Activated naive CD8-positive, alpha-beta T cell treated with anti-CD3 and anti-CD28 coated beads, Interleukin-2, amount 10 ng/mL, durations not matched to agents 7 days and 5 days (primary cell): ENCODE results near the gene AQP9. TPM values are rescaled to one million over a fixed set of nuclear protein-coding genes. Genes with fewer than 3 reads are reported as not detected.

Source experiments
- ATAC-seq: fragments of 150-1000 bp; cut with Tn5 transposase; one replicate; pipeline ENCODE4 v1.10.0; 2021; ENCODE audit warnings: low read depth, moderate library complexity
- POLR2A ChIA-PET: fragments of 350-600 bp; sonication (Branson Sonifier 250); formaldehyde crosslinking; loops from one replicate; lab custom pipeline; 2021; ENCODE audit warnings: antibody characterized with exemption; lab: Charles Lee
- DNase-seq: peaks from one replicate; pipeline ENCODE4 v3.0.0; 2021
- H3K27ac Mint-ChIP-seq: one replicate; pipeline ENCODE4 v1.8.0; 2022; ENCODE audit warnings: mild to moderate bottlenecking, mixed read lengths
- H3K27me3 Mint-ChIP-seq: one replicate; pipeline ENCODE4 v1.8.0; 2022; ENCODE audit warnings: mild to moderate bottlenecking, moderate library complexity, mixed read lengths
- H3K36me3 Mint-ChIP-seq: one replicate; pipeline ENCODE4 v1.8.0; 2021; ENCODE audit warnings: mild to moderate bottlenecking, mixed read lengths
- H3K4me1 Mint-ChIP-seq: one replicate; pipeline ENCODE4 v1.8.0; 2021; ENCODE audit warnings: mixed read lengths
- H3K4me3 Mint-ChIP-seq: one replicate; pipeline ENCODE4 v1.8.0; 2022; ENCODE audit warnings: mild to moderate bottlenecking, moderate library complexity, mixed read lengths
- H3K9me3 Mint-ChIP-seq: one replicate; pipeline ENCODE4 v1.8.0; 2021; ENCODE audit warnings: mixed read lengths
- total RNA-seq, 2 experiments: library from RNA; stranded (reverse); gene quantifications; one replicate each; pipeline ENCODE4 v1.2.3, GENCODE V29; 2021

The AQP9 gene
- total RNA-seq, 2 experiments from 2014 or later: 0.20 to 0.30 TPM

DNA sequence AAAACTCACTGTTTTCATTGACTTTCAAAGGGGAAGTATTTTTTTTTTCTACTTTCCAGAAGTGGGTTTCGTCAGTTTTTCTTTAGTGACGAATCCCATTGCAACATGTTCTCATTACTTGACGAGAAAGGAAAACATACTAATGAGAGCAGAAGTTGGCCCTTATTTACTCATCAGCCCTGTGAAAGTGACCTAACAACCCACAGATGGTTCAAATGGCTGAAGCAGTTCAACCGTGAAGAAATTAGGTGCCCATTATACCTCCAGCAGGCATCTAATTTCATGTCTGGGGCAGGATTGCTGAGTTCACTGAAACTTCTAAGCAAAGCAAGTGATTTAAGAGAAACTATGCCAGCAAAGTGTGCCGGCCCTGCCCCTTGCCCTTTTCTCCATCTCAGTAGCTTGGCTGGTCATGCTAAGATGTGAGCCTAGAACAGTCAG lies 9.0 kb downstream of the AQP9 start:
- H3K36me3 Mint-ChIP-seq: no peaks in the 10 kb centered on the region
- peaks cover 1% of the 10 kb centered on the region for H3K4me1 Mint-ChIP-seq
- H3K9me3 Mint-ChIP-seq: no peaks in the 10 kb centered on the region
- no peak overlapping the region for H3K27ac Mint-ChIP-seq
- DNase-seq (no peak), ATAC-seq (no peak)
- no peak overlapping the region for H3K4me3 Mint-ChIP-seq
- H3K27me3 Mint-ChIP-seq: peaks cover 15% of the 10 kb centered on the region
- POLR2A ChIA-PET: no interaction called here

DNA sequence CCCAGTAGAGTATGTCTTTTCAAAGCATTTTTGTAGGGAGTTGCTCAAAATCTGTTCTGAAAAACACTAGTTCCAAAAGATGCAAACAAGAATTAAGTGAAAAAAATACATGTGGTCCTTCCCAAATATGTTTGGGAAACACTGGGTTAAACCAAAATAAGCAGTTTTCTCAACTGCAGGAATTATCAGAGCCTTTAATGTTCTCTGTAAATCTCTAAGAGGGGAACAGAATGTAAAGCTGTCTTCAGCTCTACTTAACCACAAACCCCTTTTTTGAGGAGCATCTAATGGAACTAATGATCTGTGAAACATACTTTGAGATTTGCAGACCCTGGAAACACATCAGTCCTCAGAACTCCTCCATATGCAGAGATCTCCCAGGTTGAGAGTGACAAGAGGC lies 9.9 kb downstream of the AQP9 start:
- Mint-ChIP-seq H3K27me3 (peaks cover 15% of the 10 kb centered on the region), H3K4me1 (peaks cover 1% of the 10 kb centered on the region), H3K36me3 (no peaks in the 10 kb centered on the region), H3K4me3 (no peak overlapping the region), H3K9me3 (no peaks in the 10 kb centered on the region), H3K27ac (no peak overlapping the region)
- DNase-seq: no peak
- no peak for ATAC-seq
- POLR2A ChIA-PET: no interaction called here

DNA sequence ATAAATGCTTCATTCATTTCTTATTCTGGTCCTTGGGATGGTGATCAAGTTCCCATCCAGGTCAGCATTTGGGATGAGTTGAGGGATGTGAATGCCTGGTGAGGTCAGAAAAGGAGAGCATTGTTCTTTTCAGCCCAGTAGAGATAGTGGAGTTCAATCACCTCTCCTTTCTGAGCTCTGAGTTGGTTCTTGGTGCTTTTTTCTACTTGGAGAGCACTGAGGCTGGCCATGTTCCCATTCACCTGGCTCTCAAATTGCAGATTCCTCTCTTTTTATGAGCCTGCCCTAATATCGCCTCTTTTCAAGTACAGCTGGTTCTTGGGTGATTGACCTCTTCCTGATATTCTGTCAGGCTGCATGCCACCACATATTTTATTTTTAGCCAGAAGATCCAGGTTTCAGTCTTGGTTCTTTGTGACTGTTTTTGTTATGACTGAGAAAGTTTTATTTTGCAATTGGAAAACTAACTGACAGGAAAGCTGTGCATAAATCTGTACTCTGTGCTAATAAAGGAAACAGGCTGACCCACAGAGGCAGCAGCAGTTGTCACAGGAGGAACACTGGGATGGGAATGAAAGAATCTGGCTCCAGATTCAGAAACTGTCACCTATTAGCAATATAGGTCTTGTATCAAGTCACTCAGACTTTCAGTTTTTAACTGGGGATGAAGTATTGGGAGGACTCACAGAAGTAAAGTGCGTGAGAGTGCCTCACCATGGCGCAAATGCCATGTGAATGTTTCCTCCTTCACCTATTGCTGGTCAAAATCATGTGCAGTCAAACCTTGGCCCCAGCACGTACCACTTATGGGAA lies 10.7 kb downstream of the AQP9 start:
- H3K4me3 Mint-ChIP-seq: no peak overlapping the region
- DNase-seq (no peak), ATAC-seq (no peak)
- peaks cover 1% of the 10 kb centered on the region for H3K4me1 Mint-ChIP-seq
- no peaks in the 10 kb centered on the region for H3K9me3 Mint-ChIP-seq
- H3K27me3 Mint-ChIP-seq: peaks cover 12% of the 10 kb centered on the region
- POLR2A ChIA-PET: no interaction called here
- H3K36me3 Mint-ChIP-seq: no peaks in the 10 kb centered on the region
- no peak overlapping the region for H3K27ac Mint-ChIP-seq

DNA sequence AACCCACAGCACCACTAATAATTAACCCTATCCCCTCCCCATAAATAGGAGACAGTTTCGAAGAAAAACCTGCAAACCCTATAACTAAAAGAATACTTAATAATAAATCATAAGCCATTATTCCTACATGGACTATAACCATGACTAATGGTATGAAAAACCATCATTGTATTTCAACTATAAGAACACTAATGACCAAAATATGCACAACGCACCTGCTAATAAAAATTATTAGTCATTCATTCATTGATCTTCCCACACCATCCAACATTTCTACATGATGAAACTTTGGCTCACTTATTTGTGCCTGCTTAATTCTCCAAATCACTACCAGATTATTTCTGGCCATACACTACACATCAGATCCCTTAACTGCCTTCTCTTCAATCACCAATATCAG lies 16.6 kb downstream of the AQP9 start:
- no peak for DNase-seq
- Mint-ChIP-seq H3K27me3 (peaks cover 7% of the 10 kb centered on the region), H3K4me1 (no peaks in the 10 kb centered on the region), H3K36me3 (no peaks in the 10 kb centered on the region), H3K9me3 (no peaks in the 10 kb centered on the region), H3K4me3 (no peak overlapping the region), H3K27ac (no peak overlapping the region)
- no peak for ATAC-seq
- POLR2A ChIA-PET: no interaction called here

DNA sequence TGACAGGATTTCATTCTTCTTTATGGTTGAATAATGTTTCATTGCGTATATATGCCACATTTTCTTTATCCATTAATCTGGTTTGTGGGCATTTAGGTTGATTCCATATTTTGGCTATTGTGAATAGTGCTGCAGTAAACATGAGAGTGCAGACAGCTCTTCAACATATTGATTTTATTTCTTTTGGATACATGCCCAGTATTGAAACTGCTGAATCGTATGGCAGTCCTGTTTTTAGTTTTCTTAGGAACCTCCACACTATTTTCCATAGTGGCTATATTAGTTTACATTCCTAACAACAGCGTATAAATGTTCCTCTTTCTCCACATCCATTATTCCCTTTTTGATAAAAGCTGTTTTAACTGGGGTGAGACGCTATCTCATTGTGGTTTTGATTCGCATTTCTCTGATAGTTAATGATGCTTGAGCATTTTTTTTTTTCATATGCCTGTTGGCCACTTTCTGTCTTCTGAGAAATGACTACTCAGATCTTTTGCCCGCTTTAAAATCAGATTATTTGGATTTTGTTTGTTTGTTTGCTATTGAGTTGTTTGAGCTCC lies 21.7 kb downstream of the AQP9 start:
- ATAC-seq (no peak), DNase-seq (no peak)
- Mint-ChIP-seq H3K36me3 (no peaks in the 10 kb centered on the region), H3K4me3 (no peak overlapping the region), H3K9me3 (no peaks in the 10 kb centered on the region), H3K4me1 (no peaks in the 10 kb centered on the region), H3K27me3 (peaks cover 38% of the 10 kb centered on the region), H3K27ac (no peak overlapping the region)
- POLR2A ChIA-PET: interaction anchor here (0.7 kb wide), 1 partner anchor 21 kb away, joined by 3 read pairs; no protein-coding TSS in a partner anchor

DNA sequence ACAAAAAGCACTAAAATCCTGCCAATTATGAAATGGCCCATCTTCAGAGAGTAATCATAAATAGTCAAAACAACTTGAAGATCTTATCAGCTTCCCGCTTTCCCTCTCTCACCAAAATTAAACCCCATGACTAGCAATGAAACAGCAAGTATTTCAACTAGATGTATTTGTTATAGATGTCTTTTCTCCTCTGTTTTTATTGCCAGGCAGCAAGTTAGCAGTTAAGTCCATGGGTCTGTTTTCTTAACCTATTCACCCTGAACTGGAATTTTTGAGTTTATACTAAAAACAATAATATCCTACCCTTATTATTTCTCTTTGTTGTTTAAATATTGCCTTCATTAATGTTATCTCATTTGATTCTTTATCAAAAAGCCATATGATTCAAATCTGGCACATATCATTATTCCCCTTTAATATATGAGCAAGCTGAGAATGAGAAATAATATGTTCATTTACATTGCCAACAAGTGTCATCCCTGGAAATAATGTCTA lies 23.3 kb downstream of the AQP9 start:
- ATAC-seq (no peak), DNase-seq (no peak)
- Mint-ChIP-seq H3K36me3 (no peaks in the 10 kb centered on the region), H3K9me3 (no peaks in the 10 kb centered on the region), H3K4me3 (no peak overlapping the region), H3K27me3 (peaks cover 46% of the 10 kb centered on the region), H3K4me1 (no peaks in the 10 kb centered on the region), H3K27ac (no peak overlapping the region)
- POLR2A ChIA-PET: no interaction called here

DNA sequence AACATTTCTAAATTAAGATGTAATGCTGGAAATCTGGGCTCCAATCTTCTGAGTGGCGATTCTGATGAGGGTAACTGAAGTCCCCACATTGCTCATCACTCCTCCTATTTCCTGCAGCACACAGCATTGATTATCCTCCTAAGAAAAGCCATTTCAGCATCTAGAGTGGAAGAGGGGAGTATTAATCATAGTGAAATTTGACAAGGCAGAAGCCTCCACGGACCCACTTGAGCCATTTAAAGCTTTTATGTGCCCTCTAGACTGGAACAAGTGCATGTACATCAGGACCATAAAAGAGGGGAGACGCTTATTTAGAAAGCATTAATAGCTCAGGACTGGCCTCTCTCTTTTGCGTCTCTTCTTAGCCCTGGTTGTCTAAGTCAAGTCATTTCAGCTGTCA lies 25.8 kb downstream of the AQP9 start:
- H3K4me1 Mint-ChIP-seq: no peaks in the 10 kb centered on the region
- H3K4me3 Mint-ChIP-seq: no peak overlapping the region
- DNase-seq (no peak), ATAC-seq (no peak)
- POLR2A ChIA-PET: no interaction called here
- no peak overlapping the region for H3K27ac Mint-ChIP-seq
- H3K36me3 Mint-ChIP-seq: no peaks in the 10 kb centered on the region
- H3K9me3 Mint-ChIP-seq: no peaks in the 10 kb centered on the region
- peaks cover 56% of the 10 kb centered on the region for H3K27me3 Mint-ChIP-seq

DNA sequence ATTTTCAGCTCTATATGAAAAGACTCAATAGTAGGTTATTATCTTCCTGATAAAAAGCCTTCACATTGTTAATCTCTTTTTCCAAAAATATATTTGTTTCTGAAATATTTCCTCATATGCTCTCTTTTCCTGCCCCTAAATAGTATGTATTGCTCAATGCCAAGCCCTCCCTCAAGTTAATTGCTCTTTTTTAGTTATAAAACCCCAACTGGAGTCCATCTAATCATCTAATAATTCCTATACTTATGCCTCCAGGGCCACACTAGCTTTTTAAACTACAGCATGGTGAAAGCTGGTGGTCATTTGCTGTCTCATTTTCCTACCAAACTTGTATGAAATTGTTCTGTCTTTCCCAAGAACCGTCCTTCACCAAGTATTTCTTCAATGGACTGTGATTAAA lies 26.7 kb downstream of the AQP9 start:
- no peak for DNase-seq
- peaks cover 47% of the 10 kb centered on the region for H3K27me3 Mint-ChIP-seq
- no peak for ATAC-seq
- no peaks in the 10 kb centered on the region for H3K9me3 Mint-ChIP-seq
- no peak overlapping the region for H3K27ac Mint-ChIP-seq
- POLR2A ChIA-PET: no interaction called here
- no peaks in the 10 kb centered on the region for H3K36me3 Mint-ChIP-seq
- no peak overlapping the region for H3K4me3 Mint-ChIP-seq
- no peaks in the 10 kb centered on the region for H3K4me1 Mint-ChIP-seq

DNA sequence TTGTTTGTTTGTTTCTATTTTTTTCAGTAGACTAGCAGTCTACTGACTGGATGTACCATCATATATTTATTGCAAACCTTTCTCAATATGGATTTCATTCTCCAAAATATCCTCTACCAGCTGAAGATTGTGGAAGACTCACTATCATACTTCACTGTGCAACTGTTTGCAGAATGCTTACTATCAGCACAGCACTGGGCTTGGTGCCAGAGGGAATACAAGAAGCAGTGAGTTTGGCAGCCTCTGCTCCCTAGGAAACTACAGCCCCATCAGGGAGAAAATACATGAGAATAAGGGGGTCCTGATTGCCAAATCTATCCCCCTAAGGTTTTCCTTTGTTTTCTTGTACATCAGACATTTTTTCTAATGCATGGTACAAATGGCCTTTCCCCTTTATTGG lies 27.5 kb downstream of the AQP9 start:
- peaks cover 42% of the 10 kb centered on the region for H3K27me3 Mint-ChIP-seq
- ATAC-seq (no peak), DNase-seq (no peak)
- no peak overlapping the region for H3K4me3 Mint-ChIP-seq
- H3K9me3 Mint-ChIP-seq: no peaks in the 10 kb centered on the region
- H3K4me1 Mint-ChIP-seq: no peaks in the 10 kb centered on the region
- no peak overlapping the region for H3K27ac Mint-ChIP-seq
- POLR2A ChIA-PET: no interaction called here
- no peaks in the 10 kb centered on the region for H3K36me3 Mint-ChIP-seq

DNA sequence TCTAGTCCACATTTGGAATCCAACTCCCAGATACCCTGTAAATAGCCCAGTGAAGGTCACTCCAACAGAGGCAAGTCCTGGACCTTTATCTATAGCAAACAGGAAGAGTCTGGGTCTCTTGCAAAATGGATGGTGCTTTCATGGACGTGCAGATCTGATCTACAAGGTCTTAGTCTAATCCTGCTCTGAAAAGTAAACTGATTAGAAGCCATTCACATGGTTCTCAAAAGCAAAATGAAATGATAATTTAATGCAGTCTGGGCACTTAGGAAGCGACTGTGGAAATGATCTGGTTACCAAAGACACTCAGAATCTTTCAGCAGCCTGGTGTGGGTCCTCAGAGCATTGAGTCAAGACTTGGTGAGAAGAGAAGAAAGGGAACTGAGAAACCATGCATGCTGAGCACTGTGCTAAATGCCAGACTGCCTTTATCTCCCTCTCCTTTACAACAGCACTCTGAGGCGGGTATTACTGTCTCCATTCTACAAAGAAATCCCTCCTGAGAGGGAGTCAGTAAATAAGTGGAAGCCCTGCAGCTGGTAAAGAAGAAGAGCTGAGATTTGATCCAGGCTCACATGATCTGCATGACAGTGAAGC lies 29.0 kb downstream of the AQP9 start:
- no peak overlapping the region for H3K4me3 Mint-ChIP-seq
- no peaks in the 10 kb centered on the region for H3K9me3 Mint-ChIP-seq
- no peaks in the 10 kb centered on the region for H3K36me3 Mint-ChIP-seq
- POLR2A ChIA-PET: no interaction called here
- ATAC-seq: no peak
- no peaks in the 10 kb centered on the region for H3K4me1 Mint-ChIP-seq
- no peak overlapping the region for H3K27ac Mint-ChIP-seq
- peaks cover 36% of the 10 kb centered on the region for H3K27me3 Mint-ChIP-seq
- DNase-seq: no peak

DNA sequence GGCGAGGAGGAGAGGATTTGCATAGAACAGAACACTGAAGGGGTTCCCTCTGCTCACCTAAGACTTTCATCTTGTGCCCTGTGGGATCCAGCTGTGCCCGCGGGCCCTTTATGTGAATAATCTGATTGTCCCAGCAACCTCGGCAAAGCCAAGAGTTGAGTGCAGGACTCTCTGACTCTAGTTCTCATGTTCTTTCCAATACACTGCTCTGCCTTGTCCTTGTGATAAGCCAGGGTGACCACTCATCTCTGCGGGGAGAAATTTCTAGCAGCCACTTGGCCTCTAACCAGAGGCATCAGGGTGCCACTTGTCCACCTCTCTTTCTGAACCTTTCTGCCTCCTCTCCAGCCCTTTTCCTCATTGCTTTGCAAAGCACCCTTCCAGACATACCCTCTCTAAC lies 31.8 kb downstream of the AQP9 start:
- Mint-ChIP-seq H3K4me1 (no peaks in the 10 kb centered on the region), H3K27me3 (peaks cover 27% of the 10 kb centered on the region), H3K27ac (no peak overlapping the region), H3K4me3 (no peak overlapping the region), H3K36me3 (no peaks in the 10 kb centered on the region), H3K9me3 (no peaks in the 10 kb centered on the region)
- ATAC-seq (no peak), DNase-seq (no peak)
- POLR2A ChIA-PET: no interaction called here

DNA sequence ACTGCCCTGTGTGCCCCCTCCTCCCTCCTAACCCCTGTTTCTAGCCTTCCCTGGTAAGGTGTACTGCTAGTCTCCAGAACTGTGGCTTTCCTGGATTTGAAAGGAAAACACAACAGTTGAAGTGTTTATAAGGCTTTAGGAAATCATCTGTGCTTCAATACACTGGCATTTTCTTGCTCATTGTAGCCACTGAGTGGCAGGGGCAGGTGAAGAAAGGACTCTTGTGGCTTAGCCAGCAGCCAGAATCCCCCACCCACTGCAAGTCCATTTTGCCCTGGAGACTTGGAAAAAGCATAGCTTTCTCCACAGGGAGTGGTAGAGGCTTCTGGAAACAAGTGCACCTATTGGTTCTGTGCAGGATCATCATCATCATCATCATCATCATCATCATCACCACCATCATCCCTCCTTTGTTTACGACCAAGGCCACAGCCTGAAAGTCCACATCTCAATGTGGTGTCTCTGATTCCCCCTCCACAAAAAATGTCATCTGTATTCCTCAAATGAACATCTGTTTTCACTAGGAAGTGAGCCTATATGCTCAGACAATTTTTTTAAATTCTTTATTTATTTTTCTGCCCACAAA lies 33.4 kb downstream of the AQP9 start:
- POLR2A ChIA-PET: no interaction called here
- Mint-ChIP-seq H3K4me1 (no peaks in the 10 kb centered on the region), H3K4me3 (no peak overlapping the region), H3K36me3 (no peaks in the 10 kb centered on the region), H3K27ac (no peak overlapping the region), H3K9me3 (no peaks in the 10 kb centered on the region), H3K27me3 (peaks cover 28% of the 10 kb centered on the region)
- DNase-seq (no peak), ATAC-seq (no peak)

DNA sequence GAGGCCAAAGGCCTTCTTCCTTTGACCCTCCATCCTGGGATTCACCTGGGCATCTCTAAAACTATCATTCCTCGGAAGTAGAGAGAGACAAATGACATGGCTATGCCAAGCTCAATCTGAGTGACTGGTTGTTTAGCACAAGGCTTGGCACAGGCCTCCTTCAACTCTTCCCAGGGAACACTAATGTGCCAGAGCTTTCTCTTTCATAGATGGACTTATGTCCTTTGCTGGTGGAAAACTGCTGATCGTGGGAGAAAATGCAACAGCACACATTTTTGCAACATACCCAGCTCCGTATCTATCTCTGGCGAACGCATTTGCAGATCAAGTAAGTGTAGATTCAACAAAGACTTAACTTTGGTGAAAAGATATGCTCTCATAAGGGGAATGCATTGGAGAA lies 36.5 kb downstream of the AQP9 start:
- POLR2A ChIA-PET: no interaction called here

More for the DNA sequence above, 36.5 kb downstream of the AQP9 start:
- Mint-ChIP-seq H3K4me3 (no peak overlapping the region), H3K27ac (no peak overlapping the region), H3K36me3 (no peaks in the 10 kb centered on the region), H3K4me1 (no peaks in the 10 kb centered on the region), H3K27me3 (peaks cover 28% of the 10 kb centered on the region), H3K9me3 (no peaks in the 10 kb centered on the region)
- ATAC-seq (no peak), DNase-seq (no peak)
